IPS DF 6.9 (cell line): ENCODE results near the gene TRAPPC3L.

Experiments used
- DNase-seq: peaks from one replicate; pipeline ENCODE4 v3.0.0-alpha.2; 2013; ENCODE audit warnings: low read depth, low spot score
- H3K27ac ChIP-seq: one replicate; pipeline ENCODE4 v1.5.1; 2013; ENCODE audit warnings: low read length, control low read depth
- H3K27me3 ChIP-seq: 2 replicates; pipeline ENCODE4 v1.6.1; 2013; ENCODE audit warnings: mild to moderate bottlenecking, low read length; ENCODE audit not compliant: control insufficient read depth, insufficient read depth
- H3K36me3 ChIP-seq: 2 replicates; pipeline ENCODE4 v1.6.1; 2013; ENCODE audit warnings: low read length; ENCODE audit not compliant: control insufficient read depth, insufficient read depth
- H3K4me1 ChIP-seq: 2 replicates; pipeline ENCODE4 v1.6.1; 2013; ENCODE audit warnings: low read length; ENCODE audit not compliant: control insufficient read depth, insufficient read depth
- H3K4me3 ChIP-seq: 2 replicates; pipeline ENCODE4 v1.5.1; 2013; ENCODE audit warnings: mild to moderate bottlenecking, low read length
- H3K9me3 ChIP-seq: 2 replicates; pipeline ENCODE4 v1.6.1; 2013; ENCODE audit warnings: low read length, inconsistent platforms; ENCODE audit not compliant: control insufficient read depth, insufficient read depth
- WGBS: extraction: QIAGEN DNeasy Blood & Tissue Kit; methylation state at CpG from one replicate; pipeline ENCODE4 v1.1.7; 2013; ENCODE audit warnings: mixed read lengths, missing lambda C conversion rate; ENCODE audit not compliant: insufficient read length, insufficient coverage; 5-methylcytosine and 5-hydroxymethylcytosine counted together

Gene TRAPPC3L

GRCh38 chr6:116560130-116560529 lies 14.6 kb upstream of the TRAPPC3L start:
- Histone ChIP-seq H3K36me3 (no peaks in the 10 kb centered on the region), H3K4me3 (no peak overlapping the region), H3K4me1 (no peaks in the 10 kb centered on the region), H3K27ac (no peak overlapping the region), H3K27me3 (no peaks in the 10 kb centered on the region), H3K9me3 (no peaks in the 10 kb centered on the region)
- no CpG with 5 or more reads among the region's 2 CpGs for WGBS
- no peak for DNase-seq

- Histone ChIP-seq H3K27me3 (no peaks in the 10 kb centered on the region), H3K27ac (no peak overlapping the region), H3K36me3 (no peaks in the 10 kb centered on the region), H3K4me3 (no peak overlapping the region), H3K4me1 (no peaks in the 10 kb centered on the region), H3K9me3 (no peaks in the 10 kb centered on the region)
- WGBS = no CpG with 5 or more reads among the region's 5 CpGs
- DNase-seq = no peak
Measured at GRCh38 chr6:116557893-116558292, 12.4 kb upstream of the TRAPPC3L start.

GRCh38 chr6:116556814-116557415 lies 11.4 kb upstream of the TRAPPC3L start:
- H3K9me3 ChIP-seq = no peaks in the 10 kb centered on the region
- H3K4me3 ChIP-seq = no peak overlapping the region
- no peaks in the 10 kb centered on the region for H3K4me1 ChIP-seq
- H3K36me3 ChIP-seq = no peaks in the 10 kb centered on the region
- no peaks in the 10 kb centered on the region for H3K27me3 ChIP-seq
- no peak for DNase-seq
- no CpG with 5 or more reads among the region's 5 CpGs for WGBS
- H3K27ac ChIP-seq = no peak overlapping the region

- Histone ChIP-seq H3K27me3 (no peaks in the 10 kb centered on the region), H3K4me3 (no peak overlapping the region), H3K4me1 (no peaks in the 10 kb centered on the region), H3K27ac (no peak overlapping the region), H3K9me3 (no peaks in the 10 kb centered on the region), H3K36me3 (no peaks in the 10 kb centered on the region)
- no CpG with 5 or more reads among the region's 1 CpG for WGBS
- no peak for DNase-seq
Measured at GRCh38 chr6:116556065-116556464, 10.6 kb upstream of the TRAPPC3L start.

GRCh38 chr6:116553451-116553850 lies 8.0 kb upstream of the TRAPPC3L start, which contains the start of gene CALHM4:
Gene CALHM4 (plus strand): TSS chr6:116553751. CDS start chr6:116553794, 43 bp downstream.
- no peak for DNase-seq
- H3K4me1 ChIP-seq = no peaks in the 10 kb centered on the region
- H3K27ac ChIP-seq = no peak within 1 kb of the TSS
- no peak within 1 kb of the TSS for H3K4me3 ChIP-seq
- H3K36me3 ChIP-seq = no peaks in the 10 kb centered on the region
- H3K27me3 ChIP-seq = no peaks in the 10 kb centered on the region
- H3K9me3 ChIP-seq = no peaks in the 10 kb centered on the region

- H3K27ac ChIP-seq = no peak overlapping the region
- H3K4me3 ChIP-seq = no peak overlapping the region
- H3K27me3 ChIP-seq = no peaks in the 10 kb centered on the region
- H3K36me3 ChIP-seq = no peaks in the 10 kb centered on the region
- H3K9me3 ChIP-seq = no peaks in the 10 kb centered on the region
- no peak for DNase-seq
- no CpG with 5 or more reads among the region's 4 CpGs for WGBS
- no peaks in the 10 kb centered on the region for H3K4me1 ChIP-seq
Measured at GRCh38 chr6:116550796-116551195, 5.3 kb upstream of the TRAPPC3L start.

GRCh38 chr6:116547358-116547757 lies 1.9 kb upstream of the TRAPPC3L start:
- DNase-seq = no peak
- Histone ChIP-seq H3K36me3 (no peaks in the 10 kb centered on the region), H3K27ac (no peak overlapping the region), H3K9me3 (no peaks in the 10 kb centered on the region), H3K27me3 (no peaks in the 10 kb centered on the region), H3K4me1 (no peaks in the 10 kb centered on the region), H3K4me3 (no peak overlapping the region)
- WGBS = no CpG with 5 or more reads among the region's 6 CpGs

- Histone ChIP-seq H3K36me3 (no peaks in the 10 kb centered on the region), H3K27me3 (no peaks in the 10 kb centered on the region), H3K9me3 (no peaks in the 10 kb centered on the region), H3K27ac (no peak overlapping the region), H3K4me1 (no peaks in the 10 kb centered on the region), H3K4me3 (no peak overlapping the region)
- no peak for DNase-seq
Measured at GRCh38 chr6:116543149-116543548, 2.3 kb downstream of the TRAPPC3L start.

GRCh38 chr6:116542426-116542825 lies 3.1 kb downstream of the TRAPPC3L start:
- Histone ChIP-seq H3K4me1 (no peaks in the 10 kb centered on the region), H3K9me3 (no peaks in the 10 kb centered on the region), H3K36me3 (no peaks in the 10 kb centered on the region), H3K27me3 (no peaks in the 10 kb centered on the region), H3K27ac (no peak overlapping the region), H3K4me3 (no peak overlapping the region)
- no peak for DNase-seq

- no peak for DNase-seq
- Histone ChIP-seq H3K9me3 (no peaks in the 10 kb centered on the region), H3K27ac (no peak overlapping the region)
Measured at GRCh38 chr6:116536216-116536621, 9.3 kb downstream of the TRAPPC3L start.

GRCh38 chr6:116535109-116535508 lies 10.4 kb downstream of the TRAPPC3L start:
- Histone ChIP-seq H3K27me3 (no peaks in the 10 kb centered on the region), H3K27ac (no peak overlapping the region), H3K9me3 (no peaks in the 10 kb centered on the region), H3K4me1 (no peaks in the 10 kb centered on the region; the same call in 1 of the 2 replicates), H3K36me3 (no peaks in the 10 kb centered on the region), H3K4me3 (no peak overlapping the region)
- no peak for DNase-seq

More at GRCh38 chr6:116536216-116536621, 9.3 kb downstream of the TRAPPC3L start:
- WGBS = no CpG with 5 or more reads among the region's 4 CpGs
- H3K36me3 ChIP-seq = no peaks in the 10 kb centered on the region
- no peaks in the 10 kb centered on the region for H3K27me3 ChIP-seq
- no peaks in the 10 kb centered on the region; the same call in 1 of the 2 replicates for H3K4me1 ChIP-seq
- H3K4me3 ChIP-seq = no peak overlapping the region
